Measurements from ENCODE around the gene FXYD1.
"Not testable (repeated sequence)": the region's sequence is repeated elsewhere in the genome, so short reads cannot be mapped to it uniquely, and the experiment has no call there.

FXYD1 gene

DNA sequence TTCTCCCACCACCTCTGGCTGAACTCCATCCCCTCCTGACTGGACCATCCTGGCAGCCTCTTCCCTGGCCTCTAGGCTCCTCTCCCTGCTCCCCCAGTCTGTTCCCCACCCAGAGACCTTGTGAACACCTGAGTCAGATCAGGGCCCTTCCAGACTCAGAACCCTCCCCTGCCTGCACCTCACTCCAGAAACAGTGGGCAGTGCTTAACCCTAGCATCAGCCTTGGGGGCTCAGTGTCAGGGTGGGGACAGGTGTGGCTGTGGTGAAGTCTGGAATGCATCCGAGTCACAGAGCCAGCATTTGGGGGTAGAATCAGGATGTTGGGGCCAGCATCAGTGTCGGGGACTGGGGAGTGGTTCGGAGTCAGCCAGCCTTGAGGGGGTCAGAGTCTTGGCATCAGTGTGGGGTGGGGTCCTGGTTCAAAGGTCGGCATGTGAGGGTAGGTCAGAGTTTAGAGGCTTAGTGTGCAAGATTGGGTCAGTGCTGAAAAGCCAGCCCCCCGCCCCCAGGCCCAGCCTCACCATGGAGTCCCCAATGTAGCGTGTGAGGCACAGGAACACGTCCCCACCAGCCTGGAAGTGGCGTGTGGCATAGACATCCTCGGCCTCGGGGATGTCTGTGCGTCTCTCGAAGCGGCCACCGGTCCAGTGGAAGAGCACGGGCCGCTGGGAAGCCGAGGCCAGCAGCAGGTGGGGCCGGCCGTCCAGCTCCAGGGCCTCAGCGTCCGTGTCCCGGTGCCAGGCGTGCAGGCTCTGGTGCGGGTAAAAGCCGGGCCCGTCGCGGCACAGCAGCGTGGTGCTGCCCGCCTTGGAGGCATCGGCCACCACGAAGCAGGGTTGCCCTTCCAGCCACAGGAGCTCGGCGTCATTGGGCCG lies 12.6 kb upstream of the FXYD1 start:
- no peak overlapping the region for H3K4me3 ChIP-seq (ENCODE audit: low read length in 2 of 2)
- no peak overlapping the region for H3K9ac ChIP-seq (ENCODE audit: low read length in 2 of 2)
- H3K9me3 ChIP-seq (ENCODE audit: control insufficient read depth in 2 of 2, low read length in 2 of 2) = no peaks in the 10 kb centered on the region
- H3K27me3 ChIP-seq (ENCODE audit: control insufficient read depth in 1 of 2, insufficient read depth in 2 of 2, low read length in 2 of 2) = no peaks in the 10 kb centered on the region
- peaks cover 27% of the 10 kb centered on the region for H3K4me1 ChIP-seq (ENCODE audit: control insufficient read depth, insufficient read depth, low read length)
- no peak overlapping the region for H3K27ac ChIP-seq (ENCODE audit: low read length)
- H3K36me3 ChIP-seq (ENCODE audit: control insufficient read depth in 2 of 2, insufficient read depth in 2 of 2, low read length in 2 of 2) = no peaks in the 10 kb centered on the region

DNA sequence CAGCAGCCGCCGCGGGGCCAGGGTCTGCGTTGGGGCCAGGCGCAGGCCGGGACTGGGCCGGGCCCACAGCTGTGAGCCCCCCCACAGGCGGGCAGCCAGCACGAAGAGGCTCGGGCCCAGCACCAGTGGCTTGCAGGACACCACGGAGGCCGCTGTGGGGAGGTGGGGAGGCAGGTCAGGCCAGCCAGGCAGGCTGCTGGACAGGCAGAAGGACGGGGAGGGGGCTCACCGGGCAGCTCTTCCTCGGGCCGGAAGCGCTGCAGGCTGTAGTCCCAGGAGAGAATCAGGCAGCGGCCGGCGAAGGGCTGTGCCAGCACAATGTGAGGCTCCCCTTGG lies 12.0 kb upstream of the FXYD1 start:
- H3K4me3 ChIP-seq (ENCODE audit: low read length in 2 of 2) = no peak overlapping the region
- H3K36me3 ChIP-seq (ENCODE audit: control insufficient read depth in 2 of 2, insufficient read depth in 2 of 2, low read length in 2 of 2) = no peaks in the 10 kb centered on the region
- no peak overlapping the region for H3K9ac ChIP-seq (ENCODE audit: low read length in 2 of 2)
- H3K9me3 ChIP-seq (ENCODE audit: control insufficient read depth in 2 of 2, low read length in 2 of 2) = no peaks in the 10 kb centered on the region
- H3K27me3 ChIP-seq (ENCODE audit: control insufficient read depth in 1 of 2, insufficient read depth in 2 of 2, low read length in 2 of 2) = no peaks in the 10 kb centered on the region
- H3K4me1 ChIP-seq (ENCODE audit: control insufficient read depth, insufficient read depth, low read length) = peaks cover 27% of the 10 kb centered on the region
- no peak overlapping the region for H3K27ac ChIP-seq (ENCODE audit: low read length)

DNA sequence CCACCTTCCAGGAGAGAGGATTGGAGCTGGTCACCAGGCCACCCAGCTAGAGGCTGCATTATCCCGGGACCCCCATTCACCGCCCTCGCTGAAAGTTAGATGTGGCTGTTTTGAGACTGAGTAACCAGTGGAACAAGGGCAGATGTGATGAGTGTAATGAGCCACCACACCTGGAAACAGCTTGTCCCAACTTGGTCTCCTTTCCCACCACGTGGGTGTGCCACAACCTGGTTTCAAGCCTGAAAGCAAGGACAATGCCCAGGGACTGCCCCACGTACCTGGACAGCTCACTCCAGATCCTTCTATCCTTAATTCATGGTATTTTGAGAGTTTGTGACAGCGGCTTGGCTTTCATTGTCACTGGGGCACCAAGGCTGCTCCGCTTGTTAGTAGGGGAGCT lies 10.8 kb upstream of the FXYD1 start:
- Histone ChIP-seq H3K9me3 (ENCODE audit: control insufficient read depth in 2 of 2, low read length in 2 of 2) (no peaks in the 10 kb centered on the region), H3K9ac (ENCODE audit: low read length in 2 of 2) (no peak overlapping the region), H3K27ac (ENCODE audit: low read length) (no peak overlapping the region), H3K4me1 (ENCODE audit: control insufficient read depth, insufficient read depth, low read length) (peaks cover 24% of the 10 kb centered on the region), H3K36me3 (ENCODE audit: control insufficient read depth in 2 of 2, insufficient read depth in 2 of 2, low read length in 2 of 2) (no peaks in the 10 kb centered on the region), H3K27me3 (ENCODE audit: control insufficient read depth in 1 of 2, insufficient read depth in 2 of 2, low read length in 2 of 2) (no peaks in the 10 kb centered on the region), H3K4me3 (ENCODE audit: low read length in 2 of 2) (no peak overlapping the region)

- Histone ChIP-seq H3K9ac (ENCODE audit: low read length in 2 of 2) (no peak overlapping the region), H3K36me3 (ENCODE audit: control insufficient read depth in 2 of 2, insufficient read depth in 2 of 2, low read length in 2 of 2) (no peaks in the 10 kb centered on the region), H3K27ac (ENCODE audit: low read length) (no peak overlapping the region), H3K9me3 (ENCODE audit: control insufficient read depth in 2 of 2, low read length in 2 of 2) (no peaks in the 10 kb centered on the region), H3K4me1 (ENCODE audit: control insufficient read depth, insufficient read depth, low read length) (peaks cover 24% of the 10 kb centered on the region), H3K27me3 (ENCODE audit: control insufficient read depth in 1 of 2, insufficient read depth in 2 of 2, low read length in 2 of 2) (no peaks in the 10 kb centered on the region), H3K4me3 (ENCODE audit: low read length in 2 of 2) (no peak overlapping the region)
Observed at GRCh38 chr19:35128398-35129057, 10.1 kb upstream of the FXYD1 start.

- H3K9ac ChIP-seq (ENCODE audit: low read length in 2 of 2); H3K27me3 ChIP-seq (ENCODE audit: control insufficient read depth in 1 of 2, insufficient read depth in 2 of 2, low read length in 2 of 2); H3K27ac ChIP-seq (ENCODE audit: low read length); H3K36me3 ChIP-seq (ENCODE audit: control insufficient read depth in 2 of 2, insufficient read depth in 2 of 2, low read length in 2 of 2); H3K9me3 ChIP-seq (ENCODE audit: control insufficient read depth in 2 of 2, low read length in 2 of 2); H3K4me3 ChIP-seq (ENCODE audit: low read length in 2 of 2): not testable (repeated sequence)
- peaks cover 16% of the 10 kb centered on the region for H3K4me1 ChIP-seq (ENCODE audit: control insufficient read depth, insufficient read depth, low read length)
Observed at GRCh38 chr19:35129724-35130274, 8.8 kb upstream of the FXYD1 start.

DNA sequence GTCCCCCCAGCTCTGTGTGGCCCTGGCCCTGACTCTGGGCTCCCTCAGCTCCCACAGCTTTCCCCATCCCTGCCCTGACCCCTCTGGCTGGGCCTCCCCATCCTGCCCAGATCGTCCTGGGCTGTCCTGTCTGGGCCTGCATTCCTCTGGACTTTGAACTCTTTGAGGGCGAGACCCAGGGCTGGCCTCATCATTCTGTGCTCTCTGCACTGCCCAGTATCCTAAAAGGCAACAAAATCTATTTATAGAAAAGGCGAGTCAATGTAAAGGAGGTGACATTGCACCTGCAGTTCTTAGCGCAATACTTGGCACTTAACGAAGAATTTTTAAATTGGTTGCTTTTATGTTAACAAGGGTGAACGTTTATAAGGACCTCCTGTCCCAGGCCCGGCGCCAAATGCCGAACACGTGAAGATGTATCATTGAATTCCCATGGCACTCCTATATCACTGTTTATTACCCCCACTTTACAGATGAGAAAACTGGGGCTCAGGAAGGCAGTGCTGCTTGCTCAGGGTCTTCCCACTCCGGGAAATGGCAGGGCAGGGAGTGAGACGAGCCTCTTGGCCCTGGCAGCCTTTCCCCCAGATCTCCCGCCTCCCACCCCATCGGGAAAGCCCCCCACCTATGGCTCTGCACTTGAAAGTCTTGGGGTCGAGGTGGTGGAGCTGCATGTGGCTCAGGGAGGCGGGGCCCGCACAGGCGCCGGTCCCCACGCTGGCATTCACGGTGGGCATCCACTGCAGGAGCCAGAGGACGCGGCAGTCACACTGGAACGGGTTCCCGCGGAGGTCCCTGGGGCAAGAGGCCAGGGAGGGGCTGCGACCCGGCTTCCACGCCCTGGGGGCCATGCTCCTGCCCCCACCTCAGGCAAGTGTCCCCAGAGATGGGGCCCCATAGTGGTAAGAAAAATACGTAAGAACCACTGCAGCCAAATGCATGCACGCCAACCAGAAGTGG lies 7.6 kb upstream of the FXYD1 start:
- H3K36me3 ChIP-seq (ENCODE audit: control insufficient read depth in 2 of 2, insufficient read depth in 2 of 2, low read length in 2 of 2) = no peaks in the 10 kb centered on the region
- peaks cover 13% of the 10 kb centered on the region for H3K4me1 ChIP-seq (ENCODE audit: control insufficient read depth, insufficient read depth, low read length)
- no peak overlapping the region for H3K9ac ChIP-seq (ENCODE audit: low read length in 2 of 2)
- H3K27ac ChIP-seq (ENCODE audit: low read length) = no peak overlapping the region
- peaks cover under 1 to 3% of the 10 kb centered on the region in 2 donors for H3K27me3 ChIP-seq (ENCODE audit: control insufficient read depth in 1 of 2, insufficient read depth in 2 of 2, low read length in 2 of 2)
- H3K4me3 ChIP-seq (ENCODE audit: low read length in 2 of 2) = no peak overlapping the region
- H3K9me3 ChIP-seq (ENCODE audit: control insufficient read depth in 2 of 2, low read length in 2 of 2) = no peaks in the 10 kb centered on the region

DNA sequence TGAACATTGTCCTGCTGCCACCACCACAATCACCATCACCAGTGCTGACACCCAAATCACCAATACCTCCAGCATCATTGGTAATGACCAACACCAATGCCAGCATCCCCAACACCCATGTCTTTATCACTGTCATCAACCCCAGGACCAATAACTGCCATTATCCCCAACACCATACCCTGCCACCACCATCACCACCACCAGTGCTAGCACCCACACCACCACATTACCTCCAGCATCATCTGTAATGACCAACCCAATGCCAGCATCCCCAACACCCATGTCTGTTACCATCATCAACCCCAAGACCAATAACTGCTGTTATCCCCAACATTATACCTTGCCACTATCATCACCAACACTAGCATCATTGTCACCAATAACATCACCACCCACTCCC lies 6.4 kb upstream of the FXYD1 start:
- peaks cover 11% of the 10 kb centered on the region for H3K4me1 ChIP-seq (ENCODE audit: control insufficient read depth, insufficient read depth, low read length)
- no peak overlapping the region for H3K27ac ChIP-seq (ENCODE audit: low read length)

GRCh38 chr19:35133826-35134225 lies 4.8 kb upstream of the FXYD1 start:
- Histone ChIP-seq H3K9ac (ENCODE audit: low read length in 2 of 2) (no peak overlapping the region), H3K9me3 (ENCODE audit: control insufficient read depth in 2 of 2, low read length in 2 of 2) (no peaks in the 10 kb centered on the region), H3K36me3 (ENCODE audit: control insufficient read depth in 2 of 2, insufficient read depth in 2 of 2, low read length in 2 of 2) (no peaks in the 10 kb centered on the region), H3K27me3 (ENCODE audit: control insufficient read depth in 1 of 2, insufficient read depth in 2 of 2, low read length in 2 of 2) (peaks cover 11 to 12% of the 10 kb centered on the region in 2 donors), H3K27ac (ENCODE audit: low read length) (no peak overlapping the region), H3K4me3 (ENCODE audit: low read length in 2 of 2) (peak overlapping the region in 1 of 2 donors; percentile 58), H3K4me1 (ENCODE audit: control insufficient read depth, insufficient read depth, low read length) (peaks cover 21% of the 10 kb centered on the region)

More for the DNA sequence above, 6.4 kb upstream of the FXYD1 start:
- Histone ChIP-seq H3K27me3 (ENCODE audit: control insufficient read depth in 1 of 2, insufficient read depth in 2 of 2, low read length in 2 of 2) (peaks cover 9% of the 10 kb centered on the region in 2 donors), H3K36me3 (ENCODE audit: control insufficient read depth in 2 of 2, insufficient read depth in 2 of 2, low read length in 2 of 2) (no peaks in the 10 kb centered on the region), H3K4me3 (ENCODE audit: low read length in 2 of 2) (no peak overlapping the region), H3K9me3 (ENCODE audit: control insufficient read depth in 2 of 2, low read length in 2 of 2) (no peaks in the 10 kb centered on the region), H3K9ac (ENCODE audit: low read length in 2 of 2) (no peak overlapping the region)

DNA sequence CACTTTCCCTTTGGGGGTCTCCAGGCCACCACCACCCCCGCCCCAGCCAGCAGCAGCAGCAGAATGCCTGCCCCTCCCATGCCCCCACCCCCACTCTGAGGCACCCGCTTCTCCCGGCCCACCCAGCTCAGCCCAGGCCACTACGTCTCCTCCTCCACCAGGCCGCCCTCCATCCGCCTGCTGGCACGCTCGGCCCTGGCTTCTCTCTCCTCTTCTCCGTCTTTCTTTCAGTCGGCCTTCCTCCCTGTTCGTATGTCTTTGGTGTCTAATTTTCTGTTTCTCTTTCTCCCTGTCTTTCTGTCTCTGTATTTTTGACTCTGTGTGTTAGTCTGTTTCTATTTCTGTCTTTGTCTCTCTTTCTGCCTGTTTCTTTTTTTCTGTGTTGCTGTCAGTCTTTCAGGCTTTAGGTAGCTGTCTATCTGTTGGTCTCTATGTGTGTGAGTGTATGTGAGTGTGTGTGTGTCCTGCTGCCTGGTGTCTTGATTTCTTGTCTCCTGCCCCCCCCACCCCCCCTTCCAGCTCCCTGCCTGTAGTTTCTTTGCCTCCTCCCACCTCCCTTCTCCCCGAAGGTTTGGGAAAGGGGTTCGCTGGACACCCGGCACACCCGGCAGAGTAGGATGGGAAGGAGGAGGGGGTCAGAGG lies 3.9 kb upstream of the FXYD1 start, which contains the start of gene LGI4:
Gene LGI4, minus strand, starts transcription at position 459 of the 642 bp plus-strand sequence. Its CDS starts 379 bp downstream, at position 80.
- no peak within 1 kb of the TSS for H3K27ac ChIP-seq (ENCODE audit: low read length)
- H3K4me1 ChIP-seq (ENCODE audit: control insufficient read depth, insufficient read depth, low read length) = peaks cover 25% of the 10 kb centered on the region
- no peaks in the 10 kb centered on the region for H3K36me3 ChIP-seq (ENCODE audit: control insufficient read depth in 2 of 2, insufficient read depth in 2 of 2, low read length in 2 of 2)
- H3K9me3 ChIP-seq (ENCODE audit: control insufficient read depth in 2 of 2, low read length in 2 of 2) = no peaks in the 10 kb centered on the region
- H3K4me3 ChIP-seq (ENCODE audit: low read length in 2 of 2) = peak within 1 kb of the TSS in 1 of 2 donors; percentile 58
- H3K27me3 ChIP-seq (ENCODE audit: control insufficient read depth in 1 of 2, insufficient read depth in 2 of 2, low read length in 2 of 2) = peaks cover 20 to 21% of the 10 kb centered on the region in 2 donors
- H3K9ac ChIP-seq (ENCODE audit: low read length in 2 of 2) = peak within 1 kb of the TSS in 1 of 2 donors; percentile 47

Measured in stomach smooth muscle (tissue), 2 donors.